HepG2 (cell line): ENCODE measurements around the gene MLST8. TPM values are rescaled to one million over a fixed set of nuclear protein-coding genes. Genes with fewer than 3 reads are reported as not detected.

Experiments
- ATAC-seq: fragments of 200-7000 bp; cut with Tn5 transposase; 3 replicates; pipeline ENCODE4 v1.9.1; 2020; ENCODE audit warnings: mild to moderate bottlenecking, moderate library complexity
- BruUV-seq: library from RNA; stranded (reverse); fragments of 400-500 nt; replicated peaks from 2 replicates; lab custom pipeline; 2021; lab: Mats Ljungman, UMichigan
- CTCF ChIA-PET: fragments of 300-600 bp; formaldehyde crosslinking; extraction: SDS; loops from one replicate; lab custom pipeline; 2021; ENCODE audit warnings: low total read pairs, inconsistent platforms, low intra/inter-chr PET ratio; lab: Yijun Ruan, JAX
- POLR2A ChIA-PET: fragments of 350-600 bp; sonication (Branson Sonifier 250); formaldehyde crosslinking; loops from one replicate; lab custom pipeline; 2020; ENCODE audit warnings: antibody characterized with exemption, inconsistent platforms; lab: Yijun Ruan, JAX
- DNase-seq: peaks from one replicate; pipeline ENCODE4 v3.0.0-alpha.2; 2015; ENCODE audit warnings: low spot score
- FAIRE-seq: peaks from 3 replicates; lab custom pipeline; 2011; peaks lifted over from hg19 to GRCh38; lab: Jason Lieb, UNC
- H2AFZ ChIP-seq: one replicate; pipeline ENCODE4 v1.6.1; 2011; ENCODE audit warnings: low read length, inconsistent platforms
- H3K27ac ChIP-seq: fragments of 300-600 bp; 3 replicates; pipeline ENCODE4 v1.8.0; 2011; ENCODE audit warnings: mixed run types, mild to moderate bottlenecking, mixed read lengths, low read length, inconsistent platforms; ENCODE audit not compliant: insufficient read depth; ENCODE audit errors: extremely low read length
- H3K27me3 ChIP-seq, 2 experiments: fragments of 200-600 bp in 1 of 2; 2 replicates in 1 of 2; 3 replicates in 1 of 2; pipeline versions ENCODE4 v1.6.0 to v1.8.0; 2011; ENCODE audit warnings: low read length in 2 of 2, mild to moderate bottlenecking in 2 of 2, moderate library complexity in 2 of 2, inconsistent platforms in 1 of 2; ENCODE audit not compliant: insufficient read depth in 2 of 2, control insufficient read depth in 1 of 2
- H3K36me3 ChIP-seq, 2 experiments: fragments of 200-600 bp in 1 of 2; replicated peaks in 1 of 2; 2 replicates in 1 of 2; 3 replicates in 1 of 2; pipeline versions ENCODE4 v1.5.1 to v1.8.0; 2011; ENCODE audit warnings: low read length in 2 of 2, inconsistent platforms in 1 of 2; ENCODE audit not compliant: insufficient read depth in 2 of 2, control insufficient read depth in 1 of 2
- H3K4me1 ChIP-seq: 2 replicates; pipeline ENCODE4 v1.5.1; 2012; ENCODE audit warnings: low read length, inconsistent platforms; ENCODE audit not compliant: insufficient read depth
- H3K4me2 ChIP-seq: 2 replicates; pipeline ENCODE4 v1.6.0; 2011; ENCODE audit warnings: low read depth, low read length, inconsistent platforms
- H3K4me3 ChIP-seq, 3 experiments: fragments of 200-600 bp in 1 of 3; sonication (generic), shearing (Covaris generic) in 1 of 3; replicated peaks in 1 of 3; 2 replicates each; pipeline ENCODE4 v1.5.1; 2011 to 2016; ENCODE audit warnings: low read length in 3 of 3, inconsistent platforms in 2 of 3, low read depth in 2 of 3, mild to moderate bottlenecking in 2 of 3, control low read depth in 1 of 3, mixed read lengths in 1 of 3; ENCODE audit not compliant: insufficient read depth in 1 of 3
- H3K79me2 ChIP-seq: one replicate; pipeline ENCODE4 v1.6.1; 2011; ENCODE audit warnings: low read length, inconsistent platforms; ENCODE audit not compliant: insufficient read depth
- H3K9ac ChIP-seq: 2 replicates; pipeline ENCODE4 v1.6.0; 2011; ENCODE audit warnings: mild to moderate bottlenecking, low read depth, low read length, inconsistent platforms; ENCODE audit not compliant: insufficient read depth
- H3K9me3 ChIP-seq: 2 replicates; pipeline ENCODE4 v1.5.1; 2012; ENCODE audit warnings: mild to moderate bottlenecking, low read length
- H4K20me1 ChIP-seq: 2 replicates; pipeline ENCODE4 v1.6.0; 2011; ENCODE audit warnings: inconsistent platforms, mild to moderate bottlenecking, low read length, moderate library complexity; ENCODE audit not compliant: insufficient read depth
- CREB3 ChIP-seq: sonication (generic); formaldehyde crosslinking; IDR thresholded peaks from 2 replicates; pipeline ENCODE4 v1.5.0; 2020; ENCODE audit warnings: missing genetic modification reagents
- GFI1 ChIP-seq: sonication (generic); formaldehyde crosslinking; IDR thresholded peaks from 2 replicates; pipeline ENCODE4 v1.5.0; 2020; ENCODE audit warnings: missing genetic modification reagents, mild to moderate bottlenecking, borderline replicate concordance
- IRX3 ChIP-seq: sonication (generic); formaldehyde crosslinking; IDR thresholded peaks from 2 replicates; pipeline ENCODE4 v1.8.1; 2023; ENCODE audit warnings: mild to moderate bottlenecking, low read depth, missing genetic modification reagents, borderline replicate concordance
- MYPOP ChIP-seq: sonication (generic); formaldehyde crosslinking; IDR thresholded peaks from 2 replicates; pipeline ENCODE4 v1.8.1; 2023; ENCODE audit warnings: mild to moderate bottlenecking, moderate library complexity, missing genetic modification reagents
- RBM39 ChIP-seq: fragments of 200-400 bp; formaldehyde crosslinking; IDR thresholded peaks from one replicate; pipeline ENCODE4 v1.6.1; 2018; ENCODE audit warnings: antibody characterized with exemption, mild to moderate bottlenecking, low read depth, low read length; ENCODE audit not compliant: poor library complexity, severe bottlenecking
- SNAPC2 ChIP-seq: sonication (generic); formaldehyde crosslinking; IDR thresholded peaks from 2 replicates; pipeline ENCODE4 v1.8.1; 2022; ENCODE audit warnings: mild to moderate bottlenecking, missing genetic modification reagents
- UBTF ChIP-seq: sonication (generic); formaldehyde crosslinking; IDR thresholded peaks from 2 replicates; pipeline ENCODE4 v1.4.0; 2020; ENCODE audit warnings: mild to moderate bottlenecking, missing genetic modification reagents
- ZBTB7B ChIP-seq: sonication (generic); formaldehyde crosslinking; IDR thresholded peaks from 2 replicates; pipeline ENCODE4 v1.4.0; 2020; ENCODE audit warnings: missing genetic modification reagents
- ZNF430 ChIP-seq: sonication (generic); formaldehyde crosslinking; IDR thresholded peaks from 2 replicates; pipeline ENCODE4 v1.9.0; 2021; ENCODE audit warnings: mild to moderate bottlenecking, missing genetic modification reagents
- ZNF558 ChIP-seq: sonication (generic); formaldehyde crosslinking; IDR thresholded peaks from 2 replicates; pipeline ENCODE4 v1.9.0; 2022; ENCODE audit warnings: mild to moderate bottlenecking, missing genetic modification reagents, borderline replicate concordance
- ZNF563 ChIP-seq: sonication (generic); formaldehyde crosslinking; IDR thresholded peaks from 2 replicates; pipeline ENCODE4 v1.8.0; 2022; ENCODE audit warnings: mild to moderate bottlenecking, moderate library complexity, missing genetic modification reagents
- WGBS: methylation state at CpG from one replicate; pipeline ENCODE4 v1.1.6; 2017; ENCODE audit warnings: low lambda C conversion rate; 5-methylcytosine and 5-hydroxymethylcytosine counted together
- in situ Hi-C: cut with HindIII; loops from 2 replicates; pipeline ENCODE4 v1.10.0; 2017; ENCODE audit warnings: low pct_unique_long_range_greater_than_20kb; ENCODE audit not compliant: extremely low pct_ligation_motif_present
- intact Hi-C: fragments of 100-400 bp; cut with micrococcal nuclease; formaldehyde crosslinking; loops from one replicate; pipeline ENCODE4 v1.10.0; 2022; ENCODE audit not compliant: unreplicated experiment
- polyA plus RNA-seq, 8 experiments: library from polyadenylated mRNA; depleted of rRNA in 3 of 8; stranded (reverse) in 7 of 8; unstranded in 1 of 8; fragments of >200 nt; fragmentation: Illumina TruSeq in 4 of 8; extraction: Trizol in 4 of 8; gene quantifications; 2 replicates each; pipeline versions ENCODE4 v1.2.1 to v1.2.3, GENCODE V29; 2011 to 2016; ENCODE audit warnings: low read depth in 4 of 8, missing spikeins in 1 of 8, mixed read lengths in 1 of 8; ENCODE audit not compliant: insufficient read depth in 1 of 8
- total RNA-seq, 5 experiments: library from RNA; depleted of rRNA; stranded (reverse); fragments of >200 nt; fragmentation: Illumina TruSeq; extraction: Trizol; gene quantifications; 2 replicates each; pipeline ENCODE4 v1.2.3, GENCODE V29; 2016; ENCODE audit warnings: low read depth in 1 of 5

MLST8 gene
- total and polyA plus RNA-seq, 2 of the 13 experiments (the other 11 are each of a cell fraction or from before 2014, with no cell fraction given) = 30.8 to 72.7 TPM

GRCh38 chr16:2251296-2252111, 46.2 kb downstream of the MLST8 start, which contains the start of gene ECI1:
ECI1 (minus strand) TSS chr16:2251587; CDS start chr16:2251566, 21 bp downstream.
- Histone ChIP-seq H3K9ac (peak within 1 kb of the TSS; percentile 80), H3K79me2 (peaks cover 23% of the 10 kb centered on the region), H3K27ac (peak within 1 kb of the TSS; percentile 83), H3K36me3 (peaks cover 10 to 33% of the 10 kb centered on the region in 2 experiments), H4K20me1 (peaks cover 5% of the 10 kb centered on the region), H3K9me3 (no peaks in the 10 kb centered on the region), H3K4me2 (peak within 1 kb of the TSS; percentile 86), H3K4me3 (peak within 1 kb of the TSS; percentile 71 to 84 (median 75)), H2AFZ (no peak within 1 kb of the TSS), H3K4me1 (peaks cover 27% of the 10 kb centered on the region), H3K27me3 (no peaks in the 10 kb centered on the region; a peak in 1 of 5 replicates)
- in situ Hi-C loops = no loop called here
- DNase-seq = peak; percentile 87
- FAIRE-seq = peak; percentile 48
- 0% methylated on average over 23 of the region's 88 CpGs for WGBS
- ChIA-PET CTCF (interaction anchor here (1.8 kb wide), 1 partner anchor 57 kb away, joined by 6 read pairs; no protein-coding TSS in a partner anchor), POLR2A (interaction anchor here (0.7 to 3.7 kb wide), 36 partner anchors 8 to 287 kb away, joined by 3 to 79 read pairs (median 5); partner anchors contain the start of genes CASKIN1, E4F1, PDPK1 and PGP)
- BruUV-seq = no TSS peak
- intact Hi-C loops = loop anchor here (5.0 kb wide), 1 partner anchor 54 kb away; the partner anchor contains the start of gene CASKIN1
- ATAC-seq = peak; percentile 90
- TF ChIP-seq ZBTB7B (CRISPR knock-in tag) = peak; percentile 65; the same call in 1 of the 2 replicates
- TF ChIP-seq RBM39 = peak; percentile 87
- 0 out of 2 replicates have a peak, but pooled peaks have one; percentile 61 for TF ChIP-seq IRX3
- peak; percentile 95 for TF ChIP-seq UBTF (CRISPR knock-in tag)
- TF ChIP-seq ZNF563 (CRISPR knock-in tag) = peak; percentile 57; the same call in 1 of the 2 replicates
- TF ChIP-seq CREB3 (CRISPR knock-in tag) = 0 out of 2 replicates have a peak, but pooled peaks have one; percentile 23
- peak; percentile 59 for TF ChIP-seq GFI1 (CRISPR knock-in tag)
- TF ChIP-seq SNAPC2 (CRISPR knock-in tag) = peak; percentile 92; the same call in 1 of the 2 replicates
- peak; percentile 59; the same call in 1 of the 2 replicates for TF ChIP-seq MYPOP (CRISPR knock-in tag)
- peak; percentile 88 for TF ChIP-seq ZNF430 (CRISPR knock-in tag)
- TF ChIP-seq ZNF558 (CRISPR knock-in tag) = no peak
